HepG2 (cell line): Measurements from ENCODE around the gene LCAT. TPM values are rescaled to one million over a fixed set of nuclear protein-coding genes. Genes with fewer than 3 reads are reported as not detected.

Source experiments
- BCLAF1 ChIP-seq: fragments of 450-650 bp; IDR thresholded peaks from 2 replicates; pipeline ENCODE4 v1.6.1; 2017; ENCODE audit warnings: mild to moderate bottlenecking
- CEBPZ ChIP-seq: IDR thresholded peaks from 2 replicates; pipeline ENCODE4 v1.6.1; 2012; ENCODE audit warnings: low read length, improper control_type of control experiment
- CENPBD1 ChIP-seq: sonication (generic); formaldehyde crosslinking; IDR thresholded peaks from 2 replicates; pipeline ENCODE4 v1.8.0; 2022; ENCODE audit warnings: missing genetic modification reagents, low read depth, mild to moderate bottlenecking, borderline replicate concordance
- SRY ChIP-seq: sonication (generic); formaldehyde crosslinking; IDR thresholded peaks from 2 replicates; pipeline ENCODE4 v1.8.0; 2022; ENCODE audit warnings: mild to moderate bottlenecking, missing genetic modification reagents
- SYNCRIP ChIP-seq: fragments of 200-400 bp; formaldehyde crosslinking; IDR thresholded peaks from 2 replicates; pipeline ENCODE4 v1.6.1; 2018; ENCODE audit warnings: mild to moderate bottlenecking, low read depth, low read length; ENCODE audit not compliant: insufficient read depth
- XRCC5 ChIP-seq: fragments of 200-400 bp; formaldehyde crosslinking; optimal IDR thresholded peaks from 2 replicates; pipeline ENCODE3; 2017; ENCODE audit warnings: mild to moderate bottlenecking, low read length
- ZMAT3 ChIP-seq: sonication (generic); formaldehyde crosslinking; conservative IDR thresholded peaks from 2 replicates; pipeline ENCODE4 v1.7.0; 2021; ENCODE audit warnings: missing genetic modification reagents
- ZNF263 ChIP-seq: sonication (generic); formaldehyde crosslinking; IDR thresholded peaks from 2 replicates; pipeline ENCODE4 v1.4.0; 2020; ENCODE audit warnings: missing genetic modification reagents
- ZNF354B ChIP-seq: sonication (generic); formaldehyde crosslinking; IDR thresholded peaks from 2 replicates; pipeline ENCODE4 v1.8.0; 2022; ENCODE audit warnings: mild to moderate bottlenecking, missing genetic modification reagents
- ZNF782 ChIP-seq: sonication (generic); formaldehyde crosslinking; IDR thresholded peaks from 2 replicates; pipeline ENCODE4 v1.4.0; 2020; ENCODE audit warnings: missing genetic modification reagents, mild to moderate bottlenecking, borderline replicate concordance
- polyA plus RNA-seq, 8 experiments: library from polyadenylated mRNA; depleted of rRNA in 3 of 8; stranded (reverse) in 7 of 8; unstranded in 1 of 8; fragments of >200 nt; fragmentation: Illumina TruSeq in 4 of 8; extraction: Trizol in 4 of 8; gene quantifications; 2 replicates each; pipeline versions ENCODE4 v1.2.1 to v1.2.3, GENCODE V29; 2011 to 2016; ENCODE audit warnings: low read depth in 4 of 8, missing spikeins in 1 of 8, mixed read lengths in 1 of 8; ENCODE audit not compliant: insufficient read depth in 1 of 8
- total RNA-seq, 5 experiments: library from RNA; depleted of rRNA; stranded (reverse); fragments of >200 nt; fragmentation: Illumina TruSeq; extraction: Trizol; gene quantifications; 2 replicates each; pipeline ENCODE4 v1.2.3, GENCODE V29; 2016; ENCODE audit warnings: low read depth in 1 of 5
- TF ChIP-seq, protein P1 (sequence below): sonication (generic); formaldehyde crosslinking; IDR thresholded peaks from 2 replicates; pipeline ENCODE4 v1.4.0; 2020; ENCODE audit warnings: low read depth, mild to moderate bottlenecking, missing genetic modification reagents
- TF ChIP-seq, protein P2 (sequence below): sonication (generic); formaldehyde crosslinking; IDR thresholded peaks from 2 replicates; pipeline ENCODE4 v1.5.1; 2020; ENCODE audit warnings: missing genetic modification reagents, mild to moderate bottlenecking, borderline replicate concordance
- TF ChIP-seq, protein P3 (sequence below): sonication (generic); formaldehyde crosslinking; IDR thresholded peaks from 2 replicates; pipeline ENCODE4; 2020; ENCODE audit warnings: missing genetic modification reagents, mild to moderate bottlenecking, borderline replicate concordance

LCAT gene
- total and polyA plus RNA-seq, 2 of the 13 experiments (the other 11 are each of a cell fraction or from before 2014, with no cell fraction given) = 36.1 to 38.9 TPM

GRCh38 chr16:67935402-67936123 lies 8.4 kb downstream of the LCAT start (continued):
- no peak for TF ChIP-seq CEBPZ
- TF ChIP-seq, protein P1, sequence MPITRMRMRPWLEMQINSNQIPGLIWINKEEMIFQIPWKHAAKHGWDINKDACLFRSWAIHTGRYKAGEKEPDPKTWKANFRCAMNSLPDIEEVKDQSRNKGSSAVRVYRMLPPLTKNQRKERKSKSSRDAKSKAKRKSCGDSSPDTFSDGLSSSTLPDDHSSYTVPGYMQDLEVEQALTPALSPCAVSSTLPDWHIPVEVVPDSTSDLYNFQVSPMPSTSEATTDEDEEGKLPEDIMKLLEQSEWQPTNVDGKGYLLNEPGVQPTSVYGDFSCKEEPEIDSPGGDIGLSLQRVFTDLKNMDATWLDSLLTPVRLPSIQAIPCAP (CRISPR knock-in tag) = no peak
- TF ChIP-seq BCLAF1 = no peak
- peak; percentile 78 for TF ChIP-seq XRCC5
- no peak; the same call in 1 of the 2 replicates for TF ChIP-seq CENPBD1
- TF ChIP-seq ZMAT3 = no peak
- peak; percentile 85 for TF ChIP-seq SRY (CRISPR knock-in tag)
- 0 out of 2 replicates have a peak, but pooled peaks have one; percentile 13 for TF ChIP-seq ZNF263 (CRISPR knock-in tag)
- TF ChIP-seq, protein P2, sequence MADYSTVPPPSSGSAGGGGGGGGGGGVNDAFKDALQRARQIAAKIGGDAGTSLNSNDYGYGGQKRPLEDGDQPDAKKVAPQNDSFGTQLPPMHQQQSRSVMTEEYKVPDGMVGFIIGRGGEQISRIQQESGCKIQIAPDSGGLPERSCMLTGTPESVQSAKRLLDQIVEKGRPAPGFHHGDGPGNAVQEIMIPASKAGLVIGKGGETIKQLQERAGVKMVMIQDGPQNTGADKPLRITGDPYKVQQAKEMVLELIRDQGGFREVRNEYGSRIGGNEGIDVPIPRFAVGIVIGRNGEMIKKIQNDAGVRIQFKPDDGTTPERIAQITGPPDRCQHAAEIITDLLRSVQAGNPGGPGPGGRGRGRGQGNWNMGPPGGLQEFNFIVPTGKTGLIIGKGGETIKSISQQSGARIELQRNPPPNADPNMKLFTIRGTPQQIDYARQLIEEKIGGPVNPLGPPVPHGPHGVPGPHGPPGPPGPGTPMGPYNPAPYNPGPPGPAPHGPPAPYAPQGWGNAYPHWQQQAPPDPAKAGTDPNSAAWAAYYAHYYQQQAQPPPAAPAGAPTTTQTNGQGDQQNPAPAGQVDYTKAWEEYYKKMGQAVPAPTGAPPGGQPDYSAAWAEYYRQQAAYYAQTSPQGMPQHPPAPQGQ (CRISPR knock-in tag) = peak; percentile 67; the same call in 1 of the 2 replicates
- peak; percentile 88; the same call in 1 of the 2 replicates for TF ChIP-seq ZNF354B (CRISPR knock-in tag)
- peak; percentile 80; the same call in 1 of the 2 replicates for TF ChIP-seq ZNF782 (CRISPR knock-in tag)
- TF ChIP-seq, protein P3, sequence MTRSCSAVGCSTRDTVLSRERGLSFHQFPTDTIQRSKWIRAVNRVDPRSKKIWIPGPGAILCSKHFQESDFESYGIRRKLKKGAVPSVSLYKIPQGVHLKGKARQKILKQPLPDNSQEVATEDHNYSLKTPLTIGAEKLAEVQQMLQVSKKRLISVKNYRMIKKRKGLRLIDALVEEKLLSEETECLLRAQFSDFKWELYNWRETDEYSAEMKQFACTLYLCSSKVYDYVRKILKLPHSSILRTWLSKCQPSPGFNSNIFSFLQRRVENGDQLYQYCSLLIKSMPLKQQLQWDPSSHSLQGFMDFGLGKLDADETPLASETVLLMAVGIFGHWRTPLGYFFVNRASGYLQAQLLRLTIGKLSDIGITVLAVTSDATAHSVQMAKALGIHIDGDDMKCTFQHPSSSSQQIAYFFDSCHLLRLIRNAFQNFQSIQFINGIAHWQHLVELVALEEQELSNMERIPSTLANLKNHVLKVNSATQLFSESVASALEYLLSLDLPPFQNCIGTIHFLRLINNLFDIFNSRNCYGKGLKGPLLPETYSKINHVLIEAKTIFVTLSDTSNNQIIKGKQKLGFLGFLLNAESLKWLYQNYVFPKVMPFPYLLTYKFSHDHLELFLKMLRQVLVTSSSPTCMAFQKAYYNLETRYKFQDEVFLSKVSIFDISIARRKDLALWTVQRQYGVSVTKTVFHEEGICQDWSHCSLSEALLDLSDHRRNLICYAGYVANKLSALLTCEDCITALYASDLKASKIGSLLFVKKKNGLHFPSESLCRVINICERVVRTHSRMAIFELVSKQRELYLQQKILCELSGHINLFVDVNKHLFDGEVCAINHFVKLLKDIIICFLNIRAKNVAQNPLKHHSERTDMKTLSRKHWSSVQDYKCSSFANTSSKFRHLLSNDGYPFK = peak; percentile 81; the same call in 1 of the 2 replicates
- no peak for TF ChIP-seq SYNCRIP
